Stomach (tissue), 4 donors: ENCODE data around the gene TERB2.
"Not testable (repeated sequence)": the region's sequence is repeated elsewhere in the genome, so short reads cannot be mapped to it uniquely, and the experiment has no call there.

Experiments
- EP300 ChIP-seq: sonication (generic); formaldehyde crosslinking; IDR thresholded peaks from one replicate; pipeline ENCODE4 v1.6.1; 2017; ENCODE audit warnings: antibody characterized with exemption
- POLR2A ChIP-seq, 4 donors: fragments of 450-650 bp; IDR thresholded peaks; one replicate each; pipeline ENCODE4 v1.6.1; 2016; ENCODE audit warnings: antibody characterized with exemption in 4 of 4, control low read depth in 2 of 4, mild to moderate bottlenecking in 1 of 4, moderate library complexity in 1 of 4
- POLR2AphosphoS5 ChIP-seq, 3 donors: sonication (generic); formaldehyde crosslinking; IDR thresholded peaks; one replicate each; pipeline ENCODE4 v1.6.1; 2016; ENCODE audit warnings: antibody characterized with exemption in 3 of 3
- TF ChIP-seq, protein P1 (sequence below), 7 experiments: fragments of 450-650 bp in 4 of 7; fragments of 200-600 bp in 3 of 7; sonication (generic) in 3 of 7; IDR thresholded peaks; one replicate each; pipeline ENCODE4 v1.5.1; 2016 to 2019; ENCODE audit warnings: antibody characterized with exemption in 7 of 7, control low read depth in 2 of 7, mild to moderate bottlenecking in 1 of 7

DNA sequence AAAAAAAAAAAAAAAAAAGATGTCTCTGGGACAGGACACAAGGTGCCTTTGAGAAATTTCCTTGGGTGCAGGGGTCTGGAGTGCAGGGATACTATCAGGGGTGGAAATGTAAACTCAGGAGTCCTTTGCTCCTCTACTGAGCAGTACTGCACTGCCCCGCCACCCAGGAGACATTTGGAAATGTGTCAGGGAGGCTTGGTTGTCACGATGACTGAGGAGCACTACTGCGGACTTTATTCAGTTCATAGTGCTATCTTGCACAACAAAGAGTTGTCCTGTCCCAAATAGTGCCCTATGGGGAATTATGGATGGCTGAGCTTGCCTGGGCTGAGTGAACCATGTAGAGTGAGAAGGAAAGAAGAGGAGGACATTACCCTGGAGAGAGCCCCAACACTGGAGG is 69.1 kb downstream of the TERB2 start:
- TF ChIP-seq, protein P1, sequence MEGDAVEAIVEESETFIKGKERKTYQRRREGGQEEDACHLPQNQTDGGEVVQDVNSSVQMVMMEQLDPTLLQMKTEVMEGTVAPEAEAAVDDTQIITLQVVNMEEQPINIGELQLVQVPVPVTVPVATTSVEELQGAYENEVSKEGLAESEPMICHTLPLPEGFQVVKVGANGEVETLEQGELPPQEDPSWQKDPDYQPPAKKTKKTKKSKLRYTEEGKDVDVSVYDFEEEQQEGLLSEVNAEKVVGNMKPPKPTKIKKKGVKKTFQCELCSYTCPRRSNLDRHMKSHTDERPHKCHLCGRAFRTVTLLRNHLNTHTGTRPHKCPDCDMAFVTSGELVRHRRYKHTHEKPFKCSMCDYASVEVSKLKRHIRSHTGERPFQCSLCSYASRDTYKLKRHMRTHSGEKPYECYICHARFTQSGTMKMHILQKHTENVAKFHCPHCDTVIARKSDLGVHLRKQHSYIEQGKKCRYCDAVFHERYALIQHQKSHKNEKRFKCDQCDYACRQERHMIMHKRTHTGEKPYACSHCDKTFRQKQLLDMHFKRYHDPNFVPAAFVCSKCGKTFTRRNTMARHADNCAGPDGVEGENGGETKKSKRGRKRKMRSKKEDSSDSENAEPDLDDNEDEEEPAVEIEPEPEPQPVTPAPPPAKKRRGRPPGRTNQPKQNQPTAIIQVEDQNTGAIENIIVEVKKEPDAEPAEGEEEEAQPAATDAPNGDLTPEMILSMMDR (IDR thresholded peaks at IDR 0.05), result not testable (repeated sequence)
- not testable (repeated sequence) for TF ChIP-seq POLR2AphosphoS5 (IDR thresholded peaks at IDR 0.05); POLR2A (IDR thresholded peaks at IDR 0.05); EP300
